ENCODE data around the gene ZKSCAN5. TPM values are rescaled to one million over a fixed set of nuclear protein-coding genes. Genes with fewer than 3 reads are reported as not detected.

Gene ZKSCAN5
- total RNA-seq, 3 donors from 2014 or later (not counting 1 experiment from before 2014, with no cell fraction given), result 6.8 to 9.7 (median 7.4) TPM

DNA sequence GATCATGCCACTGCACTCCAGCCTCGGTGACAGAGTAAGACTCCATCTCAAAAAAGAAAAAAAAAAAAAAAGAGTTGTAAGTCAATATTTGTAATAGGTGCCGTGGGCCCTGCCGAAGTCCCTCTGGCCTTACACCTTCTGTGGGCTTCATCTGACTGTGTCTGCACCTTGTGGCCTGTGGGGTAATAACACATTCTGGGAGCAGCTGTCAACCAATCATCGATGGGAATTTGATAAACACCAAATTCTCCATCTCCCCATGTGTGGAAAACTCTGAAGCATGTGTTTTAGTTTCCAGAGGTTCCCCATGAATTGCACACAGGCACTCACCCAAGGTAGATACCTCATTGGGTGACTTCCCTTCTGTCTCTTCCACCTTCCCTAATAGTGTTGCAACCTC, 15.2 kb upstream of the ZKSCAN5 start:
- Histone ChIP-seq H3K27ac (ENCODE audit: low read length) (no peak overlapping the region), H3K36me3 (ENCODE audit: control insufficient read depth, insufficient read depth, low read length) (peaks cover 30% of the 10 kb centered on the region), H3K4me1 (ENCODE audit: control insufficient read depth, insufficient read depth, low read length) (no peaks in the 10 kb centered on the region), H3K27me3 (ENCODE audit: control insufficient read depth, insufficient read depth, low read length) (no peaks in the 10 kb centered on the region), H3K4me3 (ENCODE audit: low read length) (no peak overlapping the region), H3K9me3 (ENCODE audit: control insufficient read depth, insufficient read depth, low read length) (peaks cover 13% of the 10 kb centered on the region)
- DNase-seq, result no peak
- WGBS (ENCODE audit: insufficient coverage), result 92% methylated on average over 4 of the region's 4 CpGs
- Mint-ChIP-seq H3K27ac (no peak overlapping the region), H3K9me3 (peaks cover 0 to 2% of the 10 kb centered on the region in 2 donors), H3K36me3 (peaks cover 10% of the 10 kb centered on the region), H3K27me3 (ENCODE audit: low read depth in 2 of 2) (no peaks in the 10 kb centered on the region), H3K4me1 (peaks cover 5 to 6% of the 10 kb centered on the region in 2 donors), H3K4me3 (no peak overlapping the region)
- TF ChIP-seq, protein P1, sequence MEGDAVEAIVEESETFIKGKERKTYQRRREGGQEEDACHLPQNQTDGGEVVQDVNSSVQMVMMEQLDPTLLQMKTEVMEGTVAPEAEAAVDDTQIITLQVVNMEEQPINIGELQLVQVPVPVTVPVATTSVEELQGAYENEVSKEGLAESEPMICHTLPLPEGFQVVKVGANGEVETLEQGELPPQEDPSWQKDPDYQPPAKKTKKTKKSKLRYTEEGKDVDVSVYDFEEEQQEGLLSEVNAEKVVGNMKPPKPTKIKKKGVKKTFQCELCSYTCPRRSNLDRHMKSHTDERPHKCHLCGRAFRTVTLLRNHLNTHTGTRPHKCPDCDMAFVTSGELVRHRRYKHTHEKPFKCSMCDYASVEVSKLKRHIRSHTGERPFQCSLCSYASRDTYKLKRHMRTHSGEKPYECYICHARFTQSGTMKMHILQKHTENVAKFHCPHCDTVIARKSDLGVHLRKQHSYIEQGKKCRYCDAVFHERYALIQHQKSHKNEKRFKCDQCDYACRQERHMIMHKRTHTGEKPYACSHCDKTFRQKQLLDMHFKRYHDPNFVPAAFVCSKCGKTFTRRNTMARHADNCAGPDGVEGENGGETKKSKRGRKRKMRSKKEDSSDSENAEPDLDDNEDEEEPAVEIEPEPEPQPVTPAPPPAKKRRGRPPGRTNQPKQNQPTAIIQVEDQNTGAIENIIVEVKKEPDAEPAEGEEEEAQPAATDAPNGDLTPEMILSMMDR (IDR thresholded peaks at IDR 0.05), result no peak
- peak in 1 of 3 donors; percentile 37 for ATAC-seq
- intact Hi-C loops (cut with micrococcal nuclease), result no loop called here

DNA sequence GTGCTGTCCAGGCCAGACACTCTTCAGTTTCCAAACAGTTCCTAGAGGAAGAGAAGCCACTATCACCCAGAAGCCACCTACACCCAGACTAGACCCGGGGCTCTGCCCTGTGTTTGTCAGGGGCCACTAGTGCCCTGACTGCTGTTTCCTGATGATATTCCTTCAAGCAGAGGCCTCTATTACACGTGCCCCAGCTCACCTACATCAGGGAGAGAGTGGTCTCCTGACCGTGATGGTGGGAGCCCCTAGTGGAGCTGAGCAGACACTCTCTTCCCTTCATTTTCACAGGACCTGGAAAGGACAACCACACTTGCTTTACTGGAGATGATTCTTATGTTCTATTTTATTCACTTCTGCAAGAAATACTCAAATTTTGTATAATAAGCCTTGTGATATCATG, 13.6 kb upstream of the ZKSCAN5 start:
- 87% methylated on average over 3 of the region's 3 CpGs for WGBS (ENCODE audit: insufficient coverage)
- peaks cover 13% of the 10 kb centered on the region for H3K36me3 Mint-ChIP-seq
- no peak overlapping the region for H3K27ac ChIP-seq (ENCODE audit: low read length)
- no peak overlapping the region for H3K4me3 Mint-ChIP-seq
- peak overlapping the region in 1 of 2 donors; percentile 26 for H3K27ac Mint-ChIP-seq
- TF ChIP-seq, protein P1 (IDR thresholded peaks at IDR 0.05), result no peak
- H3K36me3 ChIP-seq (ENCODE audit: control insufficient read depth, insufficient read depth, low read length), result peaks cover 33% of the 10 kb centered on the region
- ATAC-seq (peak in 1 of 3 donors; percentile 14), DNase-seq (no peak)
- peaks cover 18% of the 10 kb centered on the region for H3K9me3 ChIP-seq (ENCODE audit: control insufficient read depth, insufficient read depth, low read length)
- intact Hi-C loops (cut with micrococcal nuclease), result no loop called here
- H3K27me3 Mint-ChIP-seq (ENCODE audit: low read depth in 2 of 2), result no peaks in the 10 kb centered on the region
- no peaks in the 10 kb centered on the region for H3K27me3 ChIP-seq (ENCODE audit: control insufficient read depth, insufficient read depth, low read length)
- H3K4me1 ChIP-seq (ENCODE audit: control insufficient read depth, insufficient read depth, low read length), result no peaks in the 10 kb centered on the region
- H3K4me3 ChIP-seq (ENCODE audit: low read length), result no peak overlapping the region
- H3K9me3 Mint-ChIP-seq, result peaks cover 0 to 2% of the 10 kb centered on the region in 2 donors
- H3K4me1 Mint-ChIP-seq, result peaks cover 5 to 6% of the 10 kb centered on the region in 2 donors

DNA sequence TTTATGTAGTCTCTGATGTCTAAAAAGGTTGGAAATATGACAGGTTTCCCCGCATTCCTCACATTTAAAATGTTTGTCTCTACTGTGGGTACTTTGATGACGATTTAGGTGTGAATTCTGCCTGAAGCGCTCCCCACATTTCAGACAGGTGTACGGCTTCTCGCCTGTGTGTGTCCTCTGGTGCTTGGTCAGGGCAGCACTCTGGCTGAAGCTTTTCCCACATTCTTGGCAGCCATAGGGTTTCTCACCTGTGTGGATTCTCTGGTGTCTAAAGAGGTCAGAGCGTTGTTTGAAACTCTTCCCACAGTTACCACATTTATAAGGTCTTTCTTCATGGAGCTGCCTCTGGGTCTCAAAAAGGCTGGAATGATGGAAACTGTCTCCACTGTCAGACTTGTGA, 10.6 kb upstream of the ZKSCAN5 start:
- Mint-ChIP-seq H3K9me3 (peaks cover 0 to 2% of the 10 kb centered on the region in 2 donors), H3K36me3 (peaks cover 13% of the 10 kb centered on the region), H3K4me3 (no peak overlapping the region), H3K27ac (peak overlapping the region; percentile 36 to 65), H3K27me3 (ENCODE audit: low read depth in 2 of 2) (no peaks in the 10 kb centered on the region), H3K4me1 (peaks cover 20 to 28% of the 10 kb centered on the region in 2 donors)
- TF ChIP-seq, protein P1 (IDR thresholded peaks at IDR 0.05), result no peak
- H3K36me3 ChIP-seq (ENCODE audit: control insufficient read depth, insufficient read depth, low read length), result peaks cover 41% of the 10 kb centered on the region
- H3K4me3 ChIP-seq (ENCODE audit: low read length), result no peak overlapping the region
- intact Hi-C loops (cut with micrococcal nuclease), result no loop called here
- ATAC-seq, result no peak
- DNase-seq, result no peak
- WGBS (ENCODE audit: insufficient coverage), result 98% methylated on average over 6 of the region's 6 CpGs
- no peaks in the 10 kb centered on the region for H3K27me3 ChIP-seq (ENCODE audit: control insufficient read depth, insufficient read depth, low read length)
- peaks cover 18% of the 10 kb centered on the region for H3K9me3 ChIP-seq (ENCODE audit: control insufficient read depth, insufficient read depth, low read length)
- H3K27ac ChIP-seq (ENCODE audit: low read length), result no peak overlapping the region
- peaks cover 24% of the 10 kb centered on the region for H3K4me1 ChIP-seq (ENCODE audit: control insufficient read depth, insufficient read depth, low read length)
